GM21423 (cell line): ENCODE measurements around the gene MEGF9.

Source experiments
- ATAC-seq: cut with Tn5 transposase; IDR thresholded peaks from one replicate; pipeline ENCODE4 v1.9.1; 2021; ENCODE audit warnings: mild to moderate bottlenecking, moderate library complexity; ENCODE audit not compliant: unreplicated experiment

MEGF9 gene

GRCh38 chr9:120733190-120733589, 18.9 kb upstream of the MEGF9 start:
- ATAC-seq: no peak

GRCh38 chr9:120730654-120731514, 16.6 kb upstream of the MEGF9 start:
- no peak for ATAC-seq

GRCh38 chr9:120729791-120730241, 15.5 kb upstream of the MEGF9 start:
- no peak for ATAC-seq

GRCh38 chr9:120726484-120726883, 12.2 kb upstream of the MEGF9 start:
- ATAC-seq: no peak

GRCh38 chr9:120725907-120726306, 11.6 kb upstream of the MEGF9 start:
- no peak for ATAC-seq

GRCh38 chr9:120724757-120725400, 10.6 kb upstream of the MEGF9 start:
- no peak for ATAC-seq

GRCh38 chr9:120723565-120723964, 9.3 kb upstream of the MEGF9 start:
- no peak for ATAC-seq

- ATAC-seq: no peak
Observed at GRCh38 chr9:120720404-120720803, 6.1 kb upstream of the MEGF9 start.

GRCh38 chr9:120718316-120718715, 4.0 kb upstream of the MEGF9 start:
- no peak for ATAC-seq

GRCh38 chr9:120717176-120717575, 2.9 kb upstream of the MEGF9 start:
- ATAC-seq: no peak

- ATAC-seq: no peak
Observed at GRCh38 chr9:120716483-120716882, 2.2 kb upstream of the MEGF9 start.

- no peak for ATAC-seq
Observed at GRCh38 chr9:120715389-120715924, 1.2 kb upstream of the MEGF9 start.

- ATAC-seq: peak; percentile 15
Observed at GRCh38 chr9:120714846-120715388, 647 bp upstream of the MEGF9 start.

- no peak for ATAC-seq
Observed at GRCh38 chr9:120713257-120714087, 798 bp downstream of the MEGF9 start.

- no peak for ATAC-seq
Observed at GRCh38 chr9:120712539-120713031, 1.7 kb downstream of the MEGF9 start.

GRCh38 chr9:120711841-120712538, 2.3 kb downstream of the MEGF9 start:
- ATAC-seq: no peak

- no peak for ATAC-seq
Observed at GRCh38 chr9:120711354-120711753, 2.9 kb downstream of the MEGF9 start.

- no peak for ATAC-seq
Observed at GRCh38 chr9:120710110-120710981, 3.9 kb downstream of the MEGF9 start.
